Astrocyte (in vitro differentiated cells and primary cell): ENCODE measurements around the gene EIF3L.

Source experiments
- CTCF ChIP-seq: IDR thresholded peaks from 2 replicates; pipeline ENCODE4 v1.5.1; 2011; ENCODE audit warnings: low read depth, mild to moderate bottlenecking, inconsistent platforms, low read length, moderate library complexity; ENCODE audit not compliant: insufficient read depth
- EZH2 ChIP-seq: IDR thresholded peaks from 2 replicates; pipeline ENCODE4 v1.6.1; 2012; ENCODE audit warnings: mild to moderate bottlenecking, low read length, inconsistent platforms; ENCODE audit not compliant: insufficient read depth

- no peak for TF ChIP-seq CTCF
- no peak for TF ChIP-seq EZH2
These were observed at the start of gene EIF3L for GRCh38 chr22:37849089-37849751.
